ENCODE data around the gene ITM2C.
A peak's percentile ranks its signal among the peaks of the same experiment; 100 is the strongest.

The ITM2C gene

GRCh38 chr2:230843132-230843531, 21.6 kb upstream of the ITM2C start:
- TF ChIP-seq CTCF (IDR thresholded peaks at IDR 0.05; ENCODE audit: low read depth, low read length, missing control alignments): no peak
- Histone ChIP-seq H3K36me3 (replicated peaks) (no peaks in the 10 kb centered on the region), H3K27ac (no peak overlapping the region), H3K4me3 (ENCODE audit: low read depth, low read length) (no peak overlapping the region), H3K27me3 (replicated peaks) (peaks cover 2% of the 10 kb centered on the region)
- no peak for DNase-seq
- in situ Hi-C loops (cut with HindIII; ENCODE audit: low pct_ligation_motif_present, low sequenced_read_pairs): no loop called here

- in situ Hi-C loops (cut with HindIII; ENCODE audit: low pct_ligation_motif_present, low sequenced_read_pairs): no loop called here
- no peak for DNase-seq
- H3K36me3 ChIP-seq (replicated peaks): no peaks in the 10 kb centered on the region
- no peak overlapping the region for H3K27ac ChIP-seq
- H3K4me3 ChIP-seq (ENCODE audit: low read depth, low read length): no peak overlapping the region
- TF ChIP-seq CTCF (IDR thresholded peaks at IDR 0.05; ENCODE audit: low read depth, low read length, missing control alignments): no peak
- peaks cover 2% of the 10 kb centered on the region for H3K27me3 ChIP-seq (replicated peaks)
These were observed 18.4 kb upstream of the ITM2C start for GRCh38 chr2:230846360-230846759.

- DNase-seq: peak; percentile 85
- peak overlapping the region; percentile 27 for H3K4me3 ChIP-seq (ENCODE audit: low read depth, low read length)
- H3K27me3 ChIP-seq (replicated peaks): no peaks in the 10 kb centered on the region
- peak; percentile 98 for TF ChIP-seq CTCF (IDR thresholded peaks at IDR 0.05; ENCODE audit: low read depth, low read length, missing control alignments)
- no peak overlapping the region for H3K27ac ChIP-seq
- in situ Hi-C loops (cut with HindIII; ENCODE audit: low pct_ligation_motif_present, low sequenced_read_pairs): no loop called here
- no peaks in the 10 kb centered on the region for H3K36me3 ChIP-seq (replicated peaks)
These were observed 16.8 kb upstream of the ITM2C start for GRCh38 chr2:230847883-230848388.

- in situ Hi-C loops (cut with HindIII; ENCODE audit: low pct_ligation_motif_present, low sequenced_read_pairs): no loop called here
- Histone ChIP-seq H3K27ac (no peak overlapping the region), H3K36me3 (replicated peaks) (no peaks in the 10 kb centered on the region), H3K27me3 (replicated peaks) (peaks cover 6% of the 10 kb centered on the region), H3K4me3 (ENCODE audit: low read depth, low read length) (no peak overlapping the region)
- TF ChIP-seq CTCF (IDR thresholded peaks at IDR 0.05; ENCODE audit: low read depth, low read length, missing control alignments): peak; percentile 94
- DNase-seq: peak; percentile 18
These were observed 14.9 kb upstream of the ITM2C start for GRCh38 chr2:230849633-230850357.

GRCh38 chr2:230850358-230850658, 14.4 kb upstream of the ITM2C start:
- DNase-seq: no peak
- no peaks in the 10 kb centered on the region for H3K36me3 ChIP-seq (replicated peaks)
- peaks cover 6% of the 10 kb centered on the region for H3K27me3 ChIP-seq (replicated peaks)
- no peak overlapping the region for H3K4me3 ChIP-seq (ENCODE audit: low read depth, low read length)
- TF ChIP-seq CTCF (IDR thresholded peaks at IDR 0.05; ENCODE audit: low read depth, low read length, missing control alignments): no peak
- H3K27ac ChIP-seq: no peak overlapping the region
- in situ Hi-C loops (cut with HindIII; ENCODE audit: low pct_ligation_motif_present, low sequenced_read_pairs): no loop called here

GRCh38 chr2:230852113-230852512, 12.6 kb upstream of the ITM2C start:
- H3K27me3 ChIP-seq (replicated peaks): peaks cover 6% of the 10 kb centered on the region
- TF ChIP-seq CTCF (IDR thresholded peaks at IDR 0.05; ENCODE audit: low read depth, low read length, missing control alignments): no peak
- no peaks in the 10 kb centered on the region for H3K36me3 ChIP-seq (replicated peaks)
- H3K27ac ChIP-seq: no peak overlapping the region
- in situ Hi-C loops (cut with HindIII; ENCODE audit: low pct_ligation_motif_present, low sequenced_read_pairs): no loop called here
- no peak for DNase-seq
- H3K4me3 ChIP-seq (ENCODE audit: low read depth, low read length): no peak overlapping the region
